Activated CD8-positive, alpha-beta memory T cell treated with anti-CD3 and anti-CD28 coated beads, Interleukin-2, amount 10 ng/mL, durations not matched to agents 7 days and 5 days (primary cell): ENCODE data around the gene MADD. TPM values are rescaled to one million over a fixed set of nuclear protein-coding genes. Genes with fewer than 3 reads are reported as not detected.
"Not testable (repeated sequence)": the region's sequence is repeated elsewhere in the genome, so short reads cannot be mapped to it uniquely, and the experiment has no call there.

Experiments used
- ATAC-seq: fragments of 150-1000 bp; cut with Tn5 transposase; one replicate; pipeline ENCODE4 v1.10.0; 2021; ENCODE audit warnings: moderate library complexity
- CTCF ChIA-PET: fragments of 350-600 bp; sonication (Branson Sonifier 250); formaldehyde crosslinking; loops from one replicate; lab custom pipeline; 2021; ENCODE audit warnings: antibody characterized with exemption; lab: Charles Lee
- DNase-seq: peaks from one replicate; pipeline ENCODE4 v3.0.0-alpha.2; 2020
- H3K27ac Mint-ChIP-seq: one replicate; pipeline ENCODE4 v1.8.0; 2021; ENCODE audit warnings: mild to moderate bottlenecking, mixed read lengths
- H3K27me3 Mint-ChIP-seq: one replicate; pipeline ENCODE4 v1.8.0; 2021; ENCODE audit warnings: mixed read lengths
- H3K36me3 Mint-ChIP-seq: one replicate; pipeline ENCODE4 v1.8.0; 2021; ENCODE audit warnings: mild to moderate bottlenecking, mixed read lengths
- H3K4me1 Mint-ChIP-seq: one replicate; pipeline ENCODE4 v1.8.0; 2021; ENCODE audit warnings: mixed read lengths
- H3K4me3 Mint-ChIP-seq: one replicate; pipeline ENCODE4 v1.8.0; 2021; ENCODE audit warnings: mild to moderate bottlenecking, moderate library complexity, mixed read lengths
- H3K9me3 Mint-ChIP-seq: one replicate; pipeline ENCODE4 v1.8.0; 2022; ENCODE audit warnings: low read depth, mixed read lengths
- total RNA-seq, 2 experiments: library from RNA; stranded (reverse); gene quantifications; one replicate each; pipeline ENCODE4 v1.2.3, GENCODE V29; 2021

The MADD gene
- total RNA-seq, 2 experiments from 2014 or later = 88.5 to 91.2 TPM

DNA sequence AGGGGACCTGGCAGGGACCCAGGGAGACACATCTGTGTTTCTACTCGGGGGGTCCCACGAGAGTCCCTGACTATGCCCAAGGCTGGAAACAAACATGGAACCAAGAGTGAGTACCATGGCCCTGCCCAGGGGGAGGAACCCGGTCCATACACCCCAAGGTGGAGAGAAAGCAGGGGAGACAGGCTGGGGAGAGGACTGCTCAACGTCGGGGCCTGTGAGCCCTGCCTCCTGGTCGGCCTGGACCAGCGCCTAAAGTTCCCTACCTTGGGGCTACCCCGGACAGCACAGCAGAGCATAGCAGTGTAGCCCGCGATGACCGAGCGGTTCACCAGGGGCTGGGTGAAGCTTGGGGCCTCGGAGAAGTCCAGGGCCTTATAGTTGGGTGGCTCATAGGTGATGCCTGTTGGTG, 62.4 kb downstream of the MADD start:
- CTCF ChIA-PET = no interaction called here
- Mint-ChIP-seq H3K4me1 (no peaks in the 10 kb centered on the region), H3K36me3 (no peaks in the 10 kb centered on the region), H3K4me3 (no peak overlapping the region), H3K9me3 (no peaks in the 10 kb centered on the region), H3K27ac (no peak overlapping the region), H3K27me3 (no peaks in the 10 kb centered on the region)
- no peak for DNase-seq
- ATAC-seq = no peak

DNA sequence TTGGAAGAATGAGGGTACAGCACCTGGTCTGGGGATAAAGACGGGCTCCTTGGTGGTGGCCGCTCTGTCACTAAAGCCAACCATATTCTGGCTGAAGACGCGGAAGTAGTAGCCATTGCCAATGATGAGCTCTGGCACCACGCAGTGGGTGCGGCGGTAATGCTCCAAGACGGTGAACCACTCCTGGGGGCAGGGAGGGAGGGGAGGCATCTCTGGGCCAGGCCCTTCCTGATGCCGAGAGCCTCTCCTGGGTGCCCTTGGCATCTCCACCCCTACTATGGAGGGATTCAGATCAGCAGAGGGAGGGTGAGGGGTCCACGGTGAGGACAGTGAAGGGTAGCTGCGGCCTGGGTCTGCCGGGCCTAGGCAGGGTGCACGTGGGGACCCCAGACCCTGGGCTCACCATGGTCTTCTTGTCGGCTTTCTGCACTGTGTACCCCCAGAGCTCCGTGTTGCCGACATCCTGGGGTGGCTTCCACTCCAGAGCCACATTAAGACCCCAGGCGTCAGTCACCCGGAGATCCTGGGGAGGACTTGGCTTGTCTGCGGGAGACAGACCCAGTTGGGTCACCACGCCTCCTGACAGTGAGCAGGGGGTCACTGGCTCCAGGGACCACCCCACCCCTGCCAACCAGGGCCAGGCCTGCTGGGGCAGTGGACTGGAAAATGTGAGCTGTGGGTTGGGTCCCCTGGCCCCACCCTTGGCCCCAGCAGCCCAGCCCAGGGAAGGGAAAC, 63.0 kb downstream of the MADD start:
- DNase-seq (no peak), ATAC-seq (no peak)
- CTCF ChIA-PET = no interaction called here
- Mint-ChIP-seq H3K36me3 (no peaks in the 10 kb centered on the region), H3K27ac (no peak overlapping the region), H3K9me3 (no peaks in the 10 kb centered on the region), H3K4me1 (no peaks in the 10 kb centered on the region), H3K27me3 (no peaks in the 10 kb centered on the region), H3K4me3 (no peak overlapping the region)

DNA sequence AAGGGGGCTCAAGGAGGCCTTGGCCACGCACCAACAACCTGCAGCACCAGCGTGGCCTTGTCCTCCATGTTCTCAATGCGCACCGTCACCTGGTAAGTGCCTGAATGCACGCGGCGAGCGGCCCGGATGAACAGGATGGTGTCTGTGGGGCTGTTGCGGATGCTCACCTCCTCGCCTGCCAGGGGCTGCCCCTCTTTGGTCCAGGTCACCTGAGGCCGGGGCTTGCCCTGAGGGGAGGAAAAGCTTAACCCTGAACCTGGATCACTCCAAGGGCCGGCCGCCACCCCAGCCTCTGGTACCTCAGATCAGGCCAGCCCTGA, 63.6 kb downstream of the MADD start:
- no peak overlapping the region for H3K4me3 Mint-ChIP-seq
- no peak overlapping the region for H3K27ac Mint-ChIP-seq
- no peaks in the 10 kb centered on the region for H3K36me3 Mint-ChIP-seq
- CTCF ChIA-PET = no interaction called here
- DNase-seq (no peak), ATAC-seq (no peak)
- no peaks in the 10 kb centered on the region for H3K4me1 Mint-ChIP-seq
- no peaks in the 10 kb centered on the region for H3K9me3 Mint-ChIP-seq
- H3K27me3 Mint-ChIP-seq = no peaks in the 10 kb centered on the region

DNA sequence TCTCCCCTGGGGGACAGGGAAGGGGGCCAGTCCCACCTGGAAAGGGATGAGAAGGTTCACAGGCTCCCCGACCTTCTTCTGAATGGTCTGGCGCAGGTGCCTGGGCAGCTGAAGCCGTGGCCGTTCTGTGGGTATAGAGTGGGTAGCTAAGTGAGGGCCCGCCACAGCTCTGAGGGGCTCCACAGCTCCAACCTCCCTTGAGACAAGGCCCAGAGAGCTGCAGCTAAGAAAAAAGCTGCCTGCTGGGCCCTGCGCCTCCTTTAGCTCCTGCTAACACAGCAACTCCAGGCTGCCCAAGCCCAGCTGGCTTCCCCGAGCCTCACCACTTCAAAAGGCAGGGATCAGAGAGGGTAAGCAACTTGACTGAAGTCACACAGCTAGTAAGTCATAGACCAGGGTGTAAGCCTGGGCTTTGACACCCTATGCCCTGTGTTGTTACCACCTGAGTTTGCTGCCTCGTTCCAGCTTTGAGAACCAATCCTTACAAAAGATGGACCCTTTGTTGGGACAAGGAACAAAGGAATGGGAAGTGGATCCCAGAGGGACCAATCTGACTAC, 64.0 kb downstream of the MADD start:
- H3K36me3 Mint-ChIP-seq = no peaks in the 10 kb centered on the region
- ATAC-seq (no peak), DNase-seq (no peak)
- H3K4me1 Mint-ChIP-seq = no peaks in the 10 kb centered on the region
- CTCF ChIA-PET = interaction anchor here (0.8 kb wide), 1 partner anchor 78 kb away, joined by 5 read pairs; no protein-coding TSS in a partner anchor
- H3K9me3 Mint-ChIP-seq = no peaks in the 10 kb centered on the region
- H3K27ac Mint-ChIP-seq = no peak overlapping the region
- H3K27me3 Mint-ChIP-seq = no peaks in the 10 kb centered on the region
- no peak overlapping the region for H3K4me3 Mint-ChIP-seq

DNA sequence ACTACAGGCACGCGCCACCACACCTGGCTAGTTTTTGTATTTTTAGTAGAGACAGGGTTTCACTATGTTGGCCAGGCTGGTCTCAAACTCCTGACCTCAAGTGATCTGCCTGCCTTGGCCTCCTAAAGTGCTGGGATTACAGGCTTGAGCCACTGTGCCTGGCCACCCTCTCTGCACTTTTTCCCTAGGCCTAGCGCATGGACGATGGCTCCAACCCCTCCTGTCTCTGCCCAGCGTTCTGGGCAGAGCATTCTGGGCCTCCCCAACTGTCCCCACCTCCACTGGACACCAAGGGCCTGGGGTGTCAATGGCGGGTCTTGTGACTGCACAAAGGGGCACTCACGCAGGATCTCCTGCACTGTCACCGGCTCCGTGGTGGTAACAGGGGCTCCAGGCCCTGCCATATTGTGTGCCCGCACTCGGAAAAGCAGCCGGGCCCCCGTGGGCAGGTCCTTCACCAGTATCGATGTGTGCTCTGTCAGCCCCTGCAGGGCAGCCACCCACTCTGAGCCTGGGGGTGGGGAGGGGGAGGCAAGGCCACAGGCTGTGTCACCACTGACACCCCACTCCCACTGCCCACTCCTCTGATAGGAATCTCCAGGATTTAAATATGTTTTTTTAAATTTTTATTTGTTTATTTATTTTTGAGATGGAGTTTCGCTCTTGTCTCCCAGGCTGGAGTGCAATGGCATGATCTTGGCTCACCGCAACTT, 64.9 kb downstream of the MADD start:
- H3K9me3 Mint-ChIP-seq, DNase-seq, H3K27me3 Mint-ChIP-seq, H3K4me3 Mint-ChIP-seq, H3K4me1 Mint-ChIP-seq, H3K27ac Mint-ChIP-seq, ATAC-seq, H3K36me3 Mint-ChIP-seq: not testable (repeated sequence)
- CTCF ChIA-PET = interaction anchor here (0.8 kb wide), 1 partner anchor 77 kb away, joined by 5 read pairs; no protein-coding TSS in a partner anchor

DNA sequence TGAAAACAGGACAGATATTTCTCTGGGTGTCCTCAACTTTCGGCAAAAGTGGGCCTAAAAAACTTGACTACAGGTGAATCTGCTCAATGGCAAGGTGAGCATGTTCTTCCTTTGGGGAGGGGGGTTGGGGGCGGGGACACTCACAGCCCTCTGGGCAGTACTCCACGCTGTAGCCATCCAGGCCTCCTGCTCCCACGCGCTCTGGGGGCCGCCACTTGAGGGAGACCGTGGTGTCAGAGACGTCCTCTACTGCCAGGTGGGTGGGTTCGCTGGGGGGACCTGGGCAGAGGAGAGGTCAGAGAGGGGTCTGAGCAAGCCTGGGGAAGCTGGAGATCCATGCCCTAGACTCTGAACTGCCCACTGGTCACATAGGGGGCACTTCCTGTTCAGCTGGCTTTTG, 65.8 kb downstream of the MADD start:
- H3K9me3 Mint-ChIP-seq = no peaks in the 10 kb centered on the region
- no peak overlapping the region for H3K4me3 Mint-ChIP-seq
- no peak overlapping the region for H3K27ac Mint-ChIP-seq
- no peak for DNase-seq
- no peaks in the 10 kb centered on the region for H3K27me3 Mint-ChIP-seq
- CTCF ChIA-PET = interaction anchor here (0.7 to 1.1 kb wide), 2 partner anchors 38 to 62 kb away, joined by 3 read pairs; no protein-coding TSS in a partner anchor
- no peak for ATAC-seq
- H3K4me1 Mint-ChIP-seq = no peaks in the 10 kb centered on the region
- no peaks in the 10 kb centered on the region for H3K36me3 Mint-ChIP-seq

DNA sequence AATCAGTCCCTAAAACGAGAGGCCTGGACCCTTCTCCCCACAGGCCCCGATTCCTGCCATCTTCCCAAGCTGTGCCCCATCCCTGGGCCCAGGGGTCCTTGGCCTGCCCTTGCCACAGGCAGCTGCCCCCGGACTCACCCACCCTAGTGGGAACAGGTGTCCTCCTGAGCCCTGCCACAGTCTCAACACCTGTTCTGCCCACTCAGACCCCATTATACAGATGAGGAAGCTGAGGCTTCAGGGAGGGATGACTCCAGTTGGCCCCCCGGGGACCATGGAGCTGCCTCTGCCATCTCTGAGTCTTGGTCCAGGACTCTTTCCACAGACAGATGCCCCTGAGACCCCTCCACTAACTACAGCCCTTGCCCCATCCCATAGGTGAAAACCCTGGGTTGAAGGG, 66.7 kb downstream of the MADD start:
- no peak overlapping the region for H3K27ac Mint-ChIP-seq

DNA sequence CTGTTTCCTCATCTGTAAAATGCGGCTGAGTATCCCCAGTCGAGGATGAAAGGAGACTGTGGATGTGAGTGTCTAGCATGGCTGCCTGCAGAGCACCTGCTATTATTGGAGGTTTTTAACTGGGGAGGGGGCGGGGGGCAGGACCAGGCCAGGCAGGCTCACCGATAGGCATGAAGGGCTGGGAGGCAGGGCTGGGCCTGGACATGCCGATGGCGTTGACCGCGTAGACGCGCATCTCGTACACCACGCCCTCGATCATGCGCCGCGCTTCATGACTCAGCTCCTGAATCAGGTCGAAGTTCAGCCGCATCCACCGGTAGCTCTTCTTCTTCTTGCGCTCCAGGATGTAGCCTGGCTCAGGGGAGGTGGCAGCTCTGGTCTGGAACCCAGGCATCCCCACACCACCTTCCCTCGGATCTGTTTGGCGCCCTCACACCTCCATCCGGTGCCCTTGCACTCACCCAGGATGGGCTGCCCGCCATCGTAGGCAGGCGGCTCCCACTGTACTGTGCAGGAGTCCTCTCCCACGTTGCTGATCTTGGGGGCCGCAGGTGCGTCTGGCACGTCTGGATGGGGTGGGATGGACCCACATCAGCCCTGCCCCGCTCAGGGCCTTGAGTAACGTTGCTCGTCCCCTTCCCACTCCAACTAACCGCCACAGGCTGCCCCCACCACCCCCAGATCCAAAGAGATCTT, 67.4 kb downstream of the MADD start:
- CTCF ChIA-PET = interaction anchor here (0.6 kb wide), 1 partner anchor 423 kb away, joined by 3 read pairs; no protein-coding TSS in a partner anchor
- no peaks in the 10 kb centered on the region for H3K36me3 Mint-ChIP-seq
- no peak overlapping the region for H3K4me3 Mint-ChIP-seq
- H3K9me3 Mint-ChIP-seq = no peaks in the 10 kb centered on the region
- H3K27me3 Mint-ChIP-seq = no peaks in the 10 kb centered on the region
- no peaks in the 10 kb centered on the region for H3K4me1 Mint-ChIP-seq
- ATAC-seq (no peak), DNase-seq (no peak)
- no peak overlapping the region for H3K27ac Mint-ChIP-seq

More for the DNA sequence above, 66.7 kb downstream of the MADD start:
- H3K27me3 Mint-ChIP-seq = no peaks in the 10 kb centered on the region
- H3K9me3 Mint-ChIP-seq = no peaks in the 10 kb centered on the region
- CTCF ChIA-PET = interaction anchor here (0.6 to 1.1 kb wide), 2 partner anchors 38 to 422 kb away, joined by 3 read pairs; no protein-coding TSS in a partner anchor
- no peak overlapping the region for H3K4me3 Mint-ChIP-seq
- no peak for DNase-seq
- H3K36me3 Mint-ChIP-seq = no peaks in the 10 kb centered on the region
- H3K4me1 Mint-ChIP-seq = no peaks in the 10 kb centered on the region
- ATAC-seq = no peak

DNA sequence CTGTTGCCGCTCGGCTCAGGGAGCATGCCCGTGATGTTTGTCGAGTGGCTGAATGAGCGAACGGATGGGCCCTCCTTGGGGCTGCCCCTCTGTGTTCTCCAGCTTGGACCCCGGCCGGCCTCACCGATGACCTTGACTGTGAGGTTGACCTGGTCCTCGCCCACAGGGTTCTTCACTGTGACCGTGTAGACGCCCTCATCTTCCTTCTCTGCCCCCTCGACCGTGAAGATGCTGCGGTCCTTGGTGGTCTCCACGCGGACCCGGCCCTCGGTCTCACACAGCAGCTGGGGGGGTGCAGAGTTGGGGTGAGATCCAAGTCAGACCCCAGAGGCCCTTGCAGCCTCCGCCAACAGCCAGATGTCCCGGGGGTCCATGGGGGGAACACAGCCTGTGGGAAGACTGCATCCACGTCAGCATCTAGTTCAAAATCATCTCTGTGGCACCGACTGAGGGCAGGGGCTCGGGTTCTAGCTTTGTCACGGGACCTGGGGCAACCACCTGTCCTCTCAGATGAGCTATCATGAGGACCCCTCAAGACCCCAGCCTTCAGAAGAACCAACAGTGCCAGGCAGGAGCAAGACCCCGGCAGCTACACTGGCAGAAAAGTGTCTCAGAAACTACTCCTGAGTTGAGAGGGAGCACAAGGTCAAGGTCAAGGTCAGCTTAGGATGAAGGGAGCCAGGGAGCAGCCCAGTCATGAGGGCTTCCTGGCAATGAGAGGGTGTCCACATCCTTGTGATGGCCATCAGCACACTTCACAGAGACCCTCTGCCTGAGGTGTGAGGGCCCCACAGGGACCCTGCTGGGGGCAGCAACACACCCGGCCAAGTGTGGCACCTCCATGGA, 68.7 kb downstream of the MADD start:
- ATAC-seq = no peak
- no peaks in the 10 kb centered on the region for H3K4me1 Mint-ChIP-seq
- DNase-seq = no peak
- no peaks in the 10 kb centered on the region for H3K36me3 Mint-ChIP-seq
- H3K9me3 Mint-ChIP-seq = no peaks in the 10 kb centered on the region
- H3K27me3 Mint-ChIP-seq = no peaks in the 10 kb centered on the region
- CTCF ChIA-PET = no interaction called here
- no peak overlapping the region for H3K4me3 Mint-ChIP-seq
- H3K27ac Mint-ChIP-seq = no peak overlapping the region

DNA sequence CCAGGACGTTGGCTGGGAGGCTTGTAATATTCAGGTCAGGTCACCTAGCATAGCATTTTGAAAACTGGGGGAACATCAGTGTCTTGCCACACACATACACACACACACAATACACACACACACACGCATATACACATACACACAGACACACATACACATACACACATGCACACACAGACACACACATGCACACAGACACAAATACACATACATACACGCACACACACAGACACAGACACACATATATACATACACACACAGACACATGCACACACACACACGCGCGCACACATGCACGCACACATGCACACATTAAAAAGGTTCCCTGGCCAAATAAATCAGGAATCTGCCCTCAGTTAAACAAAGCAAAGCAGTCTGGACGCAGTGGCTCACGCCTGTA, 70.1 kb downstream of the MADD start:
- no peaks in the 10 kb centered on the region for H3K4me1 Mint-ChIP-seq
- ATAC-seq = no peak
- H3K27me3 Mint-ChIP-seq = no peaks in the 10 kb centered on the region
- H3K4me3 Mint-ChIP-seq = no peak overlapping the region
- CTCF ChIA-PET = interaction anchor here (0.7 kb wide), 1 partner anchor 94 kb away, joined by 3 read pairs; no protein-coding TSS in a partner anchor
- no peak for DNase-seq
- H3K27ac Mint-ChIP-seq = no peak overlapping the region
- no peaks in the 10 kb centered on the region for H3K9me3 Mint-ChIP-seq
- H3K36me3 Mint-ChIP-seq = no peaks in the 10 kb centered on the region

DNA sequence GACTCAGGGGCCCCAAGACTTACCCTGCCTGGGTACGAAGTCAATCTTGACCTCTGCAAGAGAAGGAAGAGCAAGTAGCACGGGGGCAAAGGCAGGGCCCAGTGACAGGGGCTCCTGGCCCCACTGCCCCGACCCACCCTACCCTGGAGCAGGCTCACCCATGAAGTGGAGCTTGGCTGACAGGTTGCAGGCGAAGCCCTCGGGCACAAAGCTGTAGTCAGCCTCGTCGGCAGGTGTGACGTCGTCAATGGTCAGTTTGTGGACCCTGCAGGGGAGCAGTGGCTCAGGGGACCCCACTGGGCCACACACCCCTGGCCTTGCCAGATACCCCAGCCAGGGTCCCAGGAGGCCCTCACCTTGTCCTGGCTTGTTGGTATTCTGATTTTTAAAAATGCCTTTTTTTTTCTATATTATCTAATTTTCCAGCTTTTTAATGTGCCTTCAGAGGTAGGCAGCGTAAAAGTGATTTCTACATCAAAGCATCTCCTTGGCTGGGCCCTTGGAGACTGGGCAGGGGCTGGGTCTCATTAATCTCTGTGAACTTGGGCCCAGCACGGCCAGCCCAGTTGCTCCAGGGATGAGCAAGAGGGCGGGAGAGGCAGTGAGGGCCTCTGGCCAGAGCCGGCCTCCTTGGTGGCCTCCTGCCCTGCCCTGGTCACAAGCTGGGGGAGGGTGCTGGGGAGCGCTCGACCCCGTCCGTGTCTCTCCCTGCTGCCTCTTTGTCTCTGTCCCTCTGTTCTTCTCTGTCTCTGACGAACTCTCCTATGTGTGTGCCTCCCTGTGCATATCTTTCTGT, 71.2 kb downstream of the MADD start:
- CTCF ChIA-PET = interaction anchor here (1.7 kb wide), 1 partner anchor 33 kb away, joined by 4 read pairs; no protein-coding TSS in a partner anchor
- no peaks in the 10 kb centered on the region for H3K27me3 Mint-ChIP-seq
- no peak overlapping the region for H3K4me3 Mint-ChIP-seq
- ATAC-seq (no peak), DNase-seq (no peak)
- H3K36me3 Mint-ChIP-seq = no peaks in the 10 kb centered on the region
- H3K27ac Mint-ChIP-seq = no peak overlapping the region
- H3K9me3 Mint-ChIP-seq = no peaks in the 10 kb centered on the region
- no peaks in the 10 kb centered on the region for H3K4me1 Mint-ChIP-seq
